ENCODE measurements around the gene AUP1. TPM values are rescaled to one million over a fixed set of nuclear protein-coding genes. Genes with fewer than 3 reads are reported as not detected.

The AUP1 gene
- total RNA-seq, 3 donors from 2014 or later (not counting 1 experiment from before 2014, with no cell fraction given) = 234 to 242 (median 237) TPM

GRCh38 chr2:74482801-74483674 lies 46.5 kb downstream of the AUP1 start, which contains the start of the genes CCDC142 and TTC31:
Gene CCDC142, minus strand, starts transcription at chr2:74482998. Its CDS starts 161 bp downstream, at chr2:74482837.
Gene TTC31, plus strand, starts transcription at chr2:74483081. Its CDS starts 15 bp downstream, at chr2:74483096.
- Mint-ChIP-seq H3K4me1 (peaks cover 24 to 35% of the 10 kb centered on the region in 2 donors), H3K27ac (peak within 1 kb of the TSS; percentile 97), H3K4me3 (peak within 1 kb of the TSS; percentile 99), H3K9me3 (no peaks in the 10 kb centered on the region), H3K36me3 (peaks cover 8% of the 10 kb centered on the region), H3K27me3 (ENCODE audit: low read depth in 2 of 2) (no peaks in the 10 kb centered on the region)
- TF ChIP-seq, protein P1, sequence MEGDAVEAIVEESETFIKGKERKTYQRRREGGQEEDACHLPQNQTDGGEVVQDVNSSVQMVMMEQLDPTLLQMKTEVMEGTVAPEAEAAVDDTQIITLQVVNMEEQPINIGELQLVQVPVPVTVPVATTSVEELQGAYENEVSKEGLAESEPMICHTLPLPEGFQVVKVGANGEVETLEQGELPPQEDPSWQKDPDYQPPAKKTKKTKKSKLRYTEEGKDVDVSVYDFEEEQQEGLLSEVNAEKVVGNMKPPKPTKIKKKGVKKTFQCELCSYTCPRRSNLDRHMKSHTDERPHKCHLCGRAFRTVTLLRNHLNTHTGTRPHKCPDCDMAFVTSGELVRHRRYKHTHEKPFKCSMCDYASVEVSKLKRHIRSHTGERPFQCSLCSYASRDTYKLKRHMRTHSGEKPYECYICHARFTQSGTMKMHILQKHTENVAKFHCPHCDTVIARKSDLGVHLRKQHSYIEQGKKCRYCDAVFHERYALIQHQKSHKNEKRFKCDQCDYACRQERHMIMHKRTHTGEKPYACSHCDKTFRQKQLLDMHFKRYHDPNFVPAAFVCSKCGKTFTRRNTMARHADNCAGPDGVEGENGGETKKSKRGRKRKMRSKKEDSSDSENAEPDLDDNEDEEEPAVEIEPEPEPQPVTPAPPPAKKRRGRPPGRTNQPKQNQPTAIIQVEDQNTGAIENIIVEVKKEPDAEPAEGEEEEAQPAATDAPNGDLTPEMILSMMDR (IDR thresholded peaks at IDR 0.05) = peak; percentile 85
- H3K4me3 ChIP-seq (ENCODE audit: low read length) = peak within 1 kb of the TSS; percentile 81
- peak within 1 kb of the TSS; percentile 88 for H3K27ac ChIP-seq (ENCODE audit: low read length)
- peaks cover 29% of the 10 kb centered on the region for H3K4me1 ChIP-seq (ENCODE audit: control insufficient read depth, insufficient read depth, low read length)
- ATAC-seq (peak; percentile 91 to 98 (median 92)), DNase-seq (peak; percentile 88 to 96)
- no peaks in the 10 kb centered on the region for H3K27me3 ChIP-seq (ENCODE audit: control insufficient read depth, insufficient read depth, low read length)
- peaks cover 20% of the 10 kb centered on the region for H3K36me3 ChIP-seq (ENCODE audit: control insufficient read depth, insufficient read depth, low read length)
- H3K9me3 ChIP-seq (ENCODE audit: control insufficient read depth, insufficient read depth, low read length) = no peaks in the 10 kb centered on the region
- intact Hi-C loops (cut with micrococcal nuclease) = loop anchor here (1.0 to 2.0 kb wide), 8 partner anchors 11 to 394 kb away; partner anchors contain the start of genes C2orf81, INO80B, MRPL53 and PCGF1
- WGBS (ENCODE audit: insufficient coverage) = under 1% methylated on average over 50 of the region's 50 CpGs

GRCh38 chr2:74481961-74482800 lies 47.3 kb downstream of the AUP1 start:
- Histone ChIP-seq H3K4me1 (ENCODE audit: control insufficient read depth, insufficient read depth, low read length) (peaks cover 29% of the 10 kb centered on the region), H3K9me3 (ENCODE audit: control insufficient read depth, insufficient read depth, low read length) (no peaks in the 10 kb centered on the region), H3K36me3 (ENCODE audit: control insufficient read depth, insufficient read depth, low read length) (peaks cover 21% of the 10 kb centered on the region), H3K4me3 (ENCODE audit: low read length) (peak overlapping the region; percentile 81), H3K27ac (ENCODE audit: low read length) (peak overlapping the region; percentile 88), H3K27me3 (ENCODE audit: control insufficient read depth, insufficient read depth, low read length) (no peaks in the 10 kb centered on the region)
- Mint-ChIP-seq H3K36me3 (peaks cover 8% of the 10 kb centered on the region), H3K27ac (peak overlapping the region; percentile 97), H3K27me3 (ENCODE audit: low read depth in 2 of 2) (no peaks in the 10 kb centered on the region), H3K9me3 (no peaks in the 10 kb centered on the region), H3K4me1 (peaks cover 24 to 40% of the 10 kb centered on the region in 2 donors), H3K4me3 (peak overlapping the region; percentile 99)
- TF ChIP-seq, protein P1 (IDR thresholded peaks at IDR 0.05) = no peak
- DNase-seq (peak in 1 of 2 donors; percentile 72), ATAC-seq (peak; percentile 36 to 51 (median 41))
- intact Hi-C loops (cut with micrococcal nuclease) = loop anchor here (2.0 kb wide), 2 partner anchors 61 to 395 kb away; partner anchors contain the start of genes C2orf81 and WDR54
- WGBS (ENCODE audit: insufficient coverage) = 3% methylated on average over 80 of the region's 80 CpGs

- H3K9me3 Mint-ChIP-seq = no peaks in the 10 kb centered on the region
- peaks cover 23 to 34% of the 10 kb centered on the region in 2 donors for H3K4me1 Mint-ChIP-seq
- intact Hi-C loops (cut with micrococcal nuclease) = no loop called here
- ATAC-seq = no peak
- Histone ChIP-seq H3K4me1 (ENCODE audit: control insufficient read depth, insufficient read depth, low read length) (peaks cover 29% of the 10 kb centered on the region), H3K27me3 (ENCODE audit: control insufficient read depth, insufficient read depth, low read length) (no peaks in the 10 kb centered on the region), H3K4me3 (ENCODE audit: low read length) (no peak overlapping the region), H3K9me3 (ENCODE audit: control insufficient read depth, insufficient read depth, low read length) (no peaks in the 10 kb centered on the region), H3K27ac (ENCODE audit: low read length) (peak overlapping the region; percentile 88), H3K36me3 (ENCODE audit: control insufficient read depth, insufficient read depth, low read length) (peaks cover 21% of the 10 kb centered on the region)
- TF ChIP-seq, protein P1 (IDR thresholded peaks at IDR 0.05) = no peak
- WGBS (ENCODE audit: insufficient coverage) = 71% methylated on average over 3 of the region's 3 CpGs
- H3K27me3 Mint-ChIP-seq (ENCODE audit: low read depth in 2 of 2) = no peaks in the 10 kb centered on the region
- peak overlapping the region in 1 of 2 donors; percentile 97 for H3K27ac Mint-ChIP-seq
- peak overlapping the region; percentile 17 for H3K4me3 Mint-ChIP-seq
- DNase-seq = no peak
- peaks cover 5% of the 10 kb centered on the region for H3K36me3 Mint-ChIP-seq
These were observed 48.1 kb downstream of the AUP1 start for GRCh38 chr2:74481431-74481830.

Other genes starting within 250 kb of the AUP1 start
- gene SLC4A5, start 186.3 kb downstream of the AUP1 start, total RNA-seq = 1 to 10 TPM; 5.3 to 8.4 (median 8.0) TPM
- 100 to 1,000 TPM; 103 to 116 (median 116) TPM for gene DCTN1, start 149.4 kb downstream of the AUP1 start, total RNA-seq
- 1 to 10 TPM; 1.7 to 3.2 (median 1.7) TPM for gene C2orf81, start 108.1 kb downstream of the AUP1 start, total RNA-seq
- 10 to 100 TPM; 28.0 to 35.3 (median 28.0) TPM for gene WDR54, start 108.0 kb downstream of the AUP1 start, total RNA-seq
- gene RTKN, start 87.8 kb downstream of the AUP1 start, total RNA-seq = 10 to 100 TPM; 11.0 to 26.5 (median 15.1) TPM
- gene INO80B, start 74.6 kb downstream of the AUP1 start, total RNA-seq = 10 to 100 TPM; 34.0 to 48.0 (median 37.7) TPM
- 10 to 100 TPM; 65.1 to 68.3 (median 65.4) TPM for gene WBP1, start 71.3 kb downstream of the AUP1 start, total RNA-seq
- gene MOGS, start 64.3 kb downstream of the AUP1 start, total RNA-seq = 10 to 100 TPM; 87.0 to 93.4 (median 91.5) TPM
- 10 to 100 TPM; 42.4 to 49.7 (median 42.4) TPM for gene MRPL53, start 57.0 kb downstream of the AUP1 start, total RNA-seq
- gene CCDC142, start 46.7 kb downstream of the AUP1 start, total RNA-seq = 10 to 100 TPM; 14.9 to 25.2 (median 15.6) TPM
- gene TTC31, start 46.6 kb downstream of the AUP1 start, total RNA-seq = 10 to 100 TPM; 51.3 to 59.7 (median 53.1) TPM
- 1 to 10 TPM; 1.7 to 1.9 (median 1.8) TPM for gene LBX2, start 30.1 kb downstream of the AUP1 start, total RNA-seq
- 10 to 100 TPM; 22.9 to 35.9 (median 33.2) TPM for gene PCGF1, start 22.0 kb downstream of the AUP1 start, total RNA-seq
- gene TLX2, start 15.3 kb downstream of the AUP1 start, total RNA-seq = under 1 TPM in 2 of 3 donors, not detected in 1; 0.23 to 0.45 TPM
- under 1 TPM in 2 of 3 donors, not detected in 1; 0.21 to 0.43 TPM for gene DQX1, start 3.5 kb downstream of the AUP1 start, total RNA-seq
- gene HTRA2, start 227 bp upstream of the AUP1 start, total RNA-seq = 10 to 100 TPM; 32.1 to 47.6 (median 45.2) TPM
- gene LOXL3, start 24.2 kb upstream of the AUP1 start, total RNA-seq = 1 to 10 TPM in 1 of 3 donors, under 1 TPM in 2; 0.43 to 2.0 (median 0.93) TPM
- gene DOK1, start 25.0 kb upstream of the AUP1 start, total RNA-seq = 10 to 100 TPM; 17.4 to 24.9 (median 23.9) TPM
- gene M1AP, start 118.6 kb upstream of the AUP1 start, total RNA-seq = not detected
- 10 to 100 TPM in 2 of 3 donors, 1 to 10 TPM in 1; 7.3 to 18.0 (median 10.8) TPM for gene SEMA4F, start 124.5 kb upstream of the AUP1 start, total RNA-seq

All from natural killer cell (primary cell).